WERI-Rb-1 (cell line): ENCODE data around the gene RHOH.

Experiments used
- DNase-seq: peaks from one replicate; pipeline ENCODE4 v3.0.0-alpha.2; 2020
- H3K27ac ChIP-seq: fragments of 250-450 bp; sonication (Bioruptor Pico); 2 replicates; pipeline ENCODE4 v1.5.1; 2020; ENCODE audit warnings: mild to moderate bottlenecking, moderate library complexity
- H3K27me3 ChIP-seq: fragments of 250-450 bp; sonication (Bioruptor Pico); 2 replicates; pipeline ENCODE4 v1.5.1; 2021; ENCODE audit warnings: mild to moderate bottlenecking, low read depth, moderate library complexity; ENCODE audit not compliant: insufficient read depth, severe bottlenecking
- H3K36me3 ChIP-seq: fragments of 250-450 bp; sonication (Bioruptor Pico); 2 replicates; pipeline ENCODE4 v1.5.1; 2020; ENCODE audit warnings: mild to moderate bottlenecking, moderate library complexity
- H3K4me3 ChIP-seq: 2 replicates; pipeline ENCODE4 v1.5.1; 2011; ENCODE audit warnings: low read depth, mild to moderate bottlenecking, control low read depth, low read length
- H3K9me3 ChIP-seq: fragments of 250-450 bp; sonication (Bioruptor Pico); 2 replicates; pipeline ENCODE4 v1.5.1; 2021; ENCODE audit warnings: mild to moderate bottlenecking, moderate library complexity; ENCODE audit not compliant: severe bottlenecking
- TF ChIP-seq, protein P1 (sequence below): IDR thresholded peaks from 2 replicates; pipeline ENCODE4 v1.5.1; 2011; ENCODE audit warnings: low read depth, mild to moderate bottlenecking, control low read depth, inconsistent platforms, low read length

Gene RHOH

DNA sequence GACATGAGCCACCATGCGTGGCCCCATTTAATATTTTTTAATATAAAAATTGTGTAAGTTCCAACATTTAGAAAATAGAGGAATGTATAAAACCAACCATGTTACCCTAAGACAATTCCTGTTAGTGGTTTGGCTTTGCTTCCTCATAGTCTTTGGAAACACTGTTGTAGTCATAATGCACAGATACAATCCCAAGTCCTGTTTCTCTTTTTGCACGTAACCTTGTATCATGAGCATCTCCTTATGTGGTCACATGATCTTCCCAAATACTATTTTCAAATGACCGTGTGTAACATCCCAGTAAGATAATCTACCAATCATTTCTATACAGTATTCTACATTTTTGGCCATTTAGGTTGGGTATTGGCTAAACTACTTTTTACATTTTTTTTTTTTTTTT is 13.9 kb upstream of the RHOH start:
- H3K4me3 ChIP-seq = no peak overlapping the region
- TF ChIP-seq, protein P1, sequence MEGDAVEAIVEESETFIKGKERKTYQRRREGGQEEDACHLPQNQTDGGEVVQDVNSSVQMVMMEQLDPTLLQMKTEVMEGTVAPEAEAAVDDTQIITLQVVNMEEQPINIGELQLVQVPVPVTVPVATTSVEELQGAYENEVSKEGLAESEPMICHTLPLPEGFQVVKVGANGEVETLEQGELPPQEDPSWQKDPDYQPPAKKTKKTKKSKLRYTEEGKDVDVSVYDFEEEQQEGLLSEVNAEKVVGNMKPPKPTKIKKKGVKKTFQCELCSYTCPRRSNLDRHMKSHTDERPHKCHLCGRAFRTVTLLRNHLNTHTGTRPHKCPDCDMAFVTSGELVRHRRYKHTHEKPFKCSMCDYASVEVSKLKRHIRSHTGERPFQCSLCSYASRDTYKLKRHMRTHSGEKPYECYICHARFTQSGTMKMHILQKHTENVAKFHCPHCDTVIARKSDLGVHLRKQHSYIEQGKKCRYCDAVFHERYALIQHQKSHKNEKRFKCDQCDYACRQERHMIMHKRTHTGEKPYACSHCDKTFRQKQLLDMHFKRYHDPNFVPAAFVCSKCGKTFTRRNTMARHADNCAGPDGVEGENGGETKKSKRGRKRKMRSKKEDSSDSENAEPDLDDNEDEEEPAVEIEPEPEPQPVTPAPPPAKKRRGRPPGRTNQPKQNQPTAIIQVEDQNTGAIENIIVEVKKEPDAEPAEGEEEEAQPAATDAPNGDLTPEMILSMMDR = no peak

DNA sequence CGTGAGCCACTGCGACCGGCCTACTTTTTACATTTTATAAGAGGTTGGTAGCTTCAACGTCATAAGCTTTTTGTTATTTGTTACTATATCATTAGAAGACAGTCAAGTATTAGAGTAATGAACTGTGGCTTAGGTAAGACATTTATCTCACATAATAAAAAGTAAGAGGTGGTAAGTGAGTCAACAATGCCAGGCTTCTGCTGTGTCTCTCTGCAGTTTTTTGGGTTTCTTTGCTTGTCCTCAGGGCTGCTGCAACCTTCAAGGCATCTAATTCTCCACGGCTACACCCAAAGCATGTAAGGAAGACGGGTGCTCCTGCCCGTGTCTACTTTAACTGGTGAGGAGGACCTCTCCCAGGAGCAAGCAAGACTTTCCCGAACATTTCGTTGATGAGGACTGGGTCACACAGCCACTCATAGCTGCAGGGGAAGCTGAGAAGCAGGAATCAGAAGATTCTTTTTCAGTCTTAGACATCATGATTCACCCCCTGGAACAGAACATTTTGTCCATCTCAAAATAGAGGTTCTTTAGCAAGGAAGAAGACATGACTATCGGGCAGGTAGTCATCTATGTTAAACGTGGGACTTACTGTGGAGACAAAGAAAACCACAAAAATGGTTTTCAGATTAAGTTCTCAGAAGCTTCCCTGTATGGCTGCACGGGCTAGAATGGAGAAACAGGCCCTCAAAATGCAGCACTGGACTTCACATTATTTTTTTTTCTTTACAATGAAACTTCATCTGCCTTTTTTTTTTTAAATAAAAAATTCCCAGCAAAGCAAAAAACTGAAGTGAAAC is 13.0 kb upstream of the RHOH start:
- Histone ChIP-seq H3K4me3 (no peak overlapping the region), H3K27ac (no peak overlapping the region), H3K27me3 (no peaks in the 10 kb centered on the region), H3K36me3 (no peaks in the 10 kb centered on the region), H3K9me3 (no peaks in the 10 kb centered on the region)
- no peak for DNase-seq
- TF ChIP-seq, protein P1 = no peak

More for the DNA sequence above, 13.9 kb upstream of the RHOH start:
- no peaks in the 10 kb centered on the region for H3K27me3 ChIP-seq
- no peaks in the 10 kb centered on the region for H3K9me3 ChIP-seq
- DNase-seq = no peak
- H3K36me3 ChIP-seq = no peaks in the 10 kb centered on the region
- H3K27ac ChIP-seq = no peak overlapping the region

DNA sequence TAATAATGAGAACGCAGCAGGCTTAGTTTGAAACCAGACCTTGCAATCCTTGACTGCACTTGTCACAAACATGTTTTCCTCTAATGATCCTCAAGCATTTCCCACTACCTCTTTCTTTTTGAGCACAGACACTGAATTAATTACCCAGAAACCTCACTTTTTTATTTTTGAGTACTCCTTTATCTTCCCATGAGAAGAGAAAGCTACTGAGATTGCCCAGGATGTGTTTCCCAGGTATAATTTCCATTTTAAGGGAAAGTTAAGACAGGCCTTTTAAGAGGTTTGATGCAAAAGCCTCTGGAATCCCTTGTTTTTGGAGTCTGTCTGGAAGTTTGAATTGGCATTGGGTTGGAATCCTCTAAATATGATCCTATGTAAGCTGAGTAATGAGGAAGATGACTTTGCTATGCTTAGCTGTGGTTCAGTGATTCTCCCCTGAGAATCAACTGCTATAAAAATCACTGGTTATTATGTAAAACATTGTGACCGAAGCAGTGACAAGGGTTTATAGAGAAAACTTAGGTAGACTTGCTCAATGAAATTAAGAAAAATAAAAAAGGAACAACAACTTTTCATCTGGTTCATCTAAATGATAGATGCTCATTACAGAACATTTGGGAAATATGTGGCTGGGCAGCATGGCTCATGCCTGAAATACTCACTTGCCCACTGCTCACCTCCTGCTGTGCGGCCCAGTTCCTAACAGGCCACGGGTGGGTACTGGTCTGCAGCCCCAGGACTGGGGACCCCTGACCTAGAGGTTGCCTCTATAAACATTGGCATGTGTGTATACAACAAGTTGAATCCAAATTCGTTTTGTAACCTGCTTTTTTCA is 10.8 kb upstream of the RHOH start:
- TF ChIP-seq, protein P1 = no peak
- no peak for DNase-seq
- Histone ChIP-seq H3K4me3 (no peak overlapping the region), H3K27ac (no peak overlapping the region), H3K27me3 (no peaks in the 10 kb centered on the region), H3K36me3 (no peaks in the 10 kb centered on the region), H3K9me3 (no peaks in the 10 kb centered on the region)

DNA sequence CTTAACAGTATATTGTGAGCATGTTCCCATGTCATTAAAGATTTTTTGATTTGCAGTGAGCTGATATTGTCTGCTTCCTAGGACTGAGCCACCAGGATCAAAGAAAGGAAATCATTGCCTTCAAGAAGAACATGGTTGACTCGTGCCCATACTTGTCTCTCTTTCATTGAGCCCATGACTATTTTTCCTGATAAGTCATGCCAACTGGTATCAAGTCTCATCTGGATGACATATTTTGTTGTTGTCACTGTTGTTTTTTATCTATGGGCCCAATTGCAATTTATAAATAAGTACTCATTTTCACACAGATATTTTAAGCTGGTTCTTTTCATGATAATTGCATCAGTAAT is 10.2 kb upstream of the RHOH start:
- H3K27ac ChIP-seq = no peak overlapping the region
- TF ChIP-seq, protein P1 = no peak
- no peaks in the 10 kb centered on the region for H3K36me3 ChIP-seq
- no peaks in the 10 kb centered on the region for H3K9me3 ChIP-seq
- no peak overlapping the region for H3K4me3 ChIP-seq
- H3K27me3 ChIP-seq = no peaks in the 10 kb centered on the region
- DNase-seq = no peak

DNA sequence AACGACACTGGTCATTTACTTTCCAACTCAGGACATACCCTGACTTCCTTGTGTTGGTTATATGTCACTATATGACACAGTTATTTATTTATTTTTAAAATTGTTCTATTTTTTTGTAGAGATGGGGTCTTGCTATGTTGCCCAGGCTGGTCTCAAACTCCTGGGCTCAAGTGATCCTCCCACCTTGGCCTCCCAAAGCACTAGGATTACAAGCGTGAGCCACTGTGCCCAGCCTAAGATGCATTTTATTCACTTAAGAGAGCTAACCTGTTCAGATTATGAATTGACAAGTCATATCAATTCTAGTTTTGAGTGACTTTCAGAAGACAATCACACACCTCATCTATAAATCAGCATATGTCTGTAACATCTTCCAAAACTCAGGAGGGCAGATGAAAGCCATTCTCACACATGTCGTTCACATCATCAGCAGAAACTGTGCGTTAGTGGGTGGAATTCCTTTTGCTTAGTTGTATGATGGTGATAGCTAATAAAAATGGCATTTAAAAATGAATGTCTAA is 9.4 kb upstream of the RHOH start:
- no peak overlapping the region for H3K27ac ChIP-seq
- no peak for DNase-seq
- H3K4me3 ChIP-seq = no peak overlapping the region
- H3K36me3 ChIP-seq = no peaks in the 10 kb centered on the region
- no peaks in the 10 kb centered on the region for H3K27me3 ChIP-seq
- H3K9me3 ChIP-seq = no peaks in the 10 kb centered on the region
- TF ChIP-seq, protein P1 = no peak
